ENCODE data around the gene GALNT17. TPM values are rescaled to one million over a fixed set of nuclear protein-coding genes. Genes with fewer than 3 reads are reported as not detected.

GALNT17 gene
- total RNA-seq, 3 donors from 2014 or later, result 0.69 to 17.3 (median 1.6) TPM

GRCh38 chr7:71721742-71722141 is 589.8 kb downstream of the GALNT17 start:
- Histone ChIP-seq H3K4me3 (no peak overlapping the region), H3K36me3 (ENCODE audit: low read depth) (no peaks in the 10 kb centered on the region), H3K9me3 (no peaks in the 10 kb centered on the region), H3K4me1 (ENCODE audit: low read depth) (no peaks in the 10 kb centered on the region)
- no peak for TF ChIP-seq CTCF (IDR thresholded peaks at IDR 0.05)
- DNase-seq (no peak), ATAC-seq (no peak)
- intact Hi-C loops (cut with DNase I, micrococcal nuclease), result no loop called here

- Histone ChIP-seq H3K4me3 (no peak overlapping the region), H3K4me1 (ENCODE audit: low read depth) (no peaks in the 10 kb centered on the region), H3K36me3 (ENCODE audit: low read depth) (no peaks in the 10 kb centered on the region), H3K9me3 (no peaks in the 10 kb centered on the region)
- TF ChIP-seq CTCF (IDR thresholded peaks at IDR 0.05), result no peak
- intact Hi-C loops (cut with DNase I, micrococcal nuclease), result no loop called here
- DNase-seq, result no peak
- no peak for ATAC-seq
Measured at GRCh38 chr7:71723859-71724258, 591.9 kb downstream of the GALNT17 start.

GRCh38 chr7:71727347-71727746 is 595.4 kb downstream of the GALNT17 start:
- TF ChIP-seq CTCF (IDR thresholded peaks at IDR 0.05), result no peak
- intact Hi-C loops (cut with DNase I, micrococcal nuclease), result no loop called here
- no peaks in the 10 kb centered on the region for H3K4me1 ChIP-seq (ENCODE audit: low read depth)
- no peaks in the 10 kb centered on the region for H3K9me3 ChIP-seq
- ATAC-seq (no peak), DNase-seq (no peak)
- no peaks in the 10 kb centered on the region for H3K36me3 ChIP-seq (ENCODE audit: low read depth)
- H3K4me3 ChIP-seq, result no peak overlapping the region

- no peak for DNase-seq
- intact Hi-C loops (cut with DNase I, micrococcal nuclease), result loop anchor here (2.0 to 10.0 kb wide), 2 partner anchors 875 to 877 kb away; no protein-coding TSS in a partner anchor
- Histone ChIP-seq H3K4me3 (no peak overlapping the region), H3K9me3 (no peaks in the 10 kb centered on the region), H3K36me3 (ENCODE audit: low read depth) (no peaks in the 10 kb centered on the region), H3K4me1 (ENCODE audit: low read depth) (no peaks in the 10 kb centered on the region)
- ATAC-seq, result no peak
- TF ChIP-seq CTCF (IDR thresholded peaks at IDR 0.05), result no peak
Measured at GRCh38 chr7:71731740-71732139, 599.8 kb downstream of the GALNT17 start.

GRCh38 chr7:71733107-71733870 is 601.3 kb downstream of the GALNT17 start:
- no peaks in the 10 kb centered on the region for H3K4me1 ChIP-seq (ENCODE audit: low read depth)
- H3K4me3 ChIP-seq, result no peak overlapping the region
- intact Hi-C loops (cut with DNase I, micrococcal nuclease), result loop anchor here (2.0 to 10.0 kb wide), 2 partner anchors 876 to 878 kb away; no protein-coding TSS in a partner anchor
- no peaks in the 10 kb centered on the region for H3K9me3 ChIP-seq
- TF ChIP-seq CTCF (IDR thresholded peaks at IDR 0.05), result peak; percentile 71
- ATAC-seq (peak; percentile 84), DNase-seq (peak; percentile 71 to 87 (median 80))
- H3K36me3 ChIP-seq (ENCODE audit: low read depth), result no peaks in the 10 kb centered on the region
